A549 treated with Mapracorat at 1 μM for 4 hours (cell line): Measurements from ENCODE around the gene KRT78. TPM values are rescaled to one million over a fixed set of nuclear protein-coding genes. Genes with fewer than 3 reads are reported as not detected.

Experiments
- total RNA-seq: library from RNA; stranded (reverse); fragments of 200-300 nt; extraction: Qiagen RNA extraction; gene quantifications from 5 replicates; pipeline ENCODE4 v1.2.3, GENCODE V29; 2022

The KRT78 gene
- 0.10 to 0.31 TPM (median 0.15 TPM) in 3 of 5 replicates, not detected in the others for total RNA-seq

DNA sequence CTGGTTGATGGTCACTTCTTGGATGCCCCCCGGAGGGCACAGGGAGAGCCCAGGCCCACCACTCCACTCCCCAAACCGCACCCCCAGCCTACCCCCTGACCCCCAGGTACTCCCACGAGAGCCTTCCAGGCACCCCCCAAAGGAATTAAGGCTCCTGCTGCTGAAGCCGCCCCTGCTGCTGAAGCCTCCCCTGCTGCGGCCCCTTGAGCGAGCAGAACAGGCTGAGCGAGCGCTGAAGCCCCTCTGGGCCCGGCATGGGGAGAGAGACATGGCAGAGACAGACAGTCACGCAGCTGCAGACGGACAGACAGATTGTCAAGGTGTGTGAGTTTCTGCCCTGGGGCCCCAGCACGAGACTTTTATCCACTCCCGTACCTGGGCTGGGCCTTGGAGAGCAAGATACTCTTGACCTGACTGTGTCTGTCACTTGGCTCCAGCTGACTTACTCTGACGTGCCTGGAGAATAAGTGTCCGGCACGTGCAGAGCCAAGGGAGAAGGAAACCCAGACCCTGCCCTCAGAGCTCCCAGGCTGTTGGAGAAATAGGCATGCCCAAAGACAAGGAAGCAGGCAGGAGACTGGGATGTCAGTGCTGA lies at the start of gene KRT78:
KRT78 (minus strand) TSS at position 334 of the 595 bp plus-strand sequence; CDS start at position 270, 64 bp downstream.

GRCh38 chr12:52833922-52834726 lies 14.7 kb downstream of the KRT78 start, which contains the start of gene KRT79:
KRT79 (minus strand) TSS chr12:52834311; CDS start chr12:52834260, 51 bp downstream.

GRCh38 chr12:52813885-52814709 lies 34.7 kb downstream of the KRT78 start, which contains the start of gene KRT4:
KRT4 (minus strand) TSS chr12:52814116; CDS start chr12:52814058, 58 bp downstream.

DNA sequence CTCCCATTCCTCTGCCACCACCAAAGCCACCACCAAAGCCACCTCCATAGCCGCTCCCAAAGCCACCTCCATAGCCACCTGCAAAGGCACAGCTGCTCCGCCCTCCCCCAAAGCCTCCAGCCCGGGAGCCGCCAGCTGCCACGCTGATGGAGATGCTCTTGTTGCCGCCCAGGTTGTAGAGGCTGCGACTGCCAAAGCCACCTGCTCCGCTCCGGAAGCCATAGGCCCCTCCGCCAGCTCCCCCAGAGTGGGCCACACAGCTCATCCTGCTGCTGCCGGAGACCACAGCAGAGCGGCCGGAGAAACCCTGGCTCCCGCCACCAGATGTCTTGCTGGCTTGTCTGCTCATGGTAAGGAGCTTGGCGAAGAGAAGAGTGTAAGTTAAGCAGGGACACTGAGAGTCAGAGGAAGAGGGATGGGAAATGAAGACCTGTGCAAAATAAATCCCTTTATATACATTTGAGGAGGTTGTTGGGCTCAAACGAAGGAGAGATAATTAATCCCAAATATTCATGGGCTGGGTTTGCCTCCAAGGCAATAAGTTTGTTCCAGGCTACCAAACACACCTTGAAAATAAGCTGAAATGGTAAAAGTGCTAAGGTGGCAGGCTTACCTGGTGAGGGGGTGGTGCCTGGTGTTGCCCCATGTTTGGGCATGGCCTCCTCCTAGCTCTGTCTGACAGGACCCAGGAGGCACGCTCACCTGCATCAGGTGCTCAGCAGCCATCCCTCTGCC lies 52.9 kb downstream of the KRT78 start, which contains the start of gene KRT3:
KRT3 (minus strand) TSS at position 424 of the 735 bp plus-strand sequence; CDS start at position 349, 75 bp downstream.

Other genes starting within 250 kb of the KRT78 start
- gene KRT72, start 247.5 kb downstream of the KRT78 start, total RNA-seq, result not detected in 5 replicates
- 0.06 TPM in 1 of 5 replicates, not detected in the others for gene KRT73, start 230.4 kb downstream of the KRT78 start, total RNA-seq
- not detected in 5 replicates for gene KRT2, start 196.8 kb downstream of the KRT78 start, total RNA-seq
- not detected in 5 replicates for gene KRT1, start 168.6 kb downstream of the KRT78 start, total RNA-seq
- gene KRT77, start 145.5 kb downstream of the KRT78 start, total RNA-seq, result not detected in 5 replicates
- not detected in 5 replicates for gene KRT76, start 71.6 kb downstream of the KRT78 start, total RNA-seq
- gene KRT3, start 52.9 kb downstream of the KRT78 start, total RNA-seq, result 0.06 to 0.11 TPM in 2 of 5 replicates, not detected in the others
- 2.1 to 4.0 TPM (median 3.4 TPM) in 5 replicates for gene KRT4, start 34.9 kb downstream of the KRT78 start, total RNA-seq
- gene KRT79, start 14.7 kb downstream of the KRT78 start, total RNA-seq, result 0.08 to 0.10 TPM in 2 of 5 replicates, not detected in the others
- 4,031 to 4,993 TPM (median 4,777 TPM) in 5 replicates for gene KRT8, start 56.1 kb upstream of the KRT78 start, total RNA-seq
- 2,830 to 3,225 TPM (median 2,990 TPM) in 5 replicates for gene KRT18, start 100.1 kb upstream of the KRT78 start, total RNA-seq
- gene EIF4B, start 157.5 kb upstream of the KRT78 start, total RNA-seq, result 233 to 364 TPM (median 274 TPM) in 5 replicates
- gene TNS2, start 201.1 kb upstream of the KRT78 start, total RNA-seq, result 35.6 to 67.7 TPM (median 53.7 TPM) in 5 replicates
- 31.6 to 38.1 TPM (median 36.6 TPM) in 5 replicates for gene SPRYD3, start 230.4 kb upstream of the KRT78 start, total RNA-seq
- 157 to 250 TPM (median 241 TPM) in 5 replicates for gene IGFBP6, start 248.7 kb upstream of the KRT78 start, total RNA-seq